ENCODE data around the gene CDH13.

CDH13 gene

GRCh38 chr16:82855471-82855870, 228.7 kb downstream of the CDH13 start:
- no peak for DNase-seq

GRCh38 chr16:82857693-82858365, 231.1 kb downstream of the CDH13 start:
- no peak for DNase-seq

DNA sequence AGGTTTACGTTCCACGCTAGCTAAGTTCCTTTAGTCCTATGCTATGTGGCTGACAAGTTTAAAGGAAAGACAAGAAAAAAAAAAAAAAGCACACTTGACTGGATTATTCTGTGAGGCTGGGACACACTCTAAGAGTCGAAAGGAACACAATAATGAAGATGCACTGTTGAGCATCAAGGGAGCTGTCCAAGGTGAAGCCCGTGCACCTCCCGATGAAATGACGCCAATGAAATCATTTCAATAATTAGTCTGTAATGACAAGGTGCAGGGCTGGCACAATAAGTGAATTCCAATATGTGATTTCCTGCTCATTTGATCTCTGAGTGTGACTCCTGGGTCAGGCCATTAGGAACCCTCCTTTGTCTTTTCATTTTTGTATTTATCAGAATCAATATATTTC, 232.9 kb downstream of the CDH13 start:
- no peak for DNase-seq

DNA sequence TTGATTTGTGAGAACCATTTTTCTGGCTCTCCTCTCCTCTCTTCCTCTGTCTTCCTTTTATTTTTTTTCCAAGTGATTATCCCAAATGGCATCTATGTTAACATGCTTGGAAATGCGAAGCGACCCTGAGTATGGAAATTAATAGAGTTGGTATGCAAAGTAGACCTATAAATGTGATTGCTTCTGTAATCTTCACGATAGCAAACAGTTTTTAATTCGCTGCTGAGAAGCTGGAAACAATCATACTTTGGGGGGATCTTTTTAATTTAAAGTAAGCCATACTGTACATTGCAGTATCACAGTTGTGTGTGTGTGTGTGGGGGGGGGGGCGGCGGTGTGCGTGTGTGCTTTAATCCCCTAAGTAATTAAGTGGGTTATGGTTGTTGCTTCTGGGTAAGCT, 233.3 kb downstream of the CDH13 start:
- DNase-seq = no peak

DNA sequence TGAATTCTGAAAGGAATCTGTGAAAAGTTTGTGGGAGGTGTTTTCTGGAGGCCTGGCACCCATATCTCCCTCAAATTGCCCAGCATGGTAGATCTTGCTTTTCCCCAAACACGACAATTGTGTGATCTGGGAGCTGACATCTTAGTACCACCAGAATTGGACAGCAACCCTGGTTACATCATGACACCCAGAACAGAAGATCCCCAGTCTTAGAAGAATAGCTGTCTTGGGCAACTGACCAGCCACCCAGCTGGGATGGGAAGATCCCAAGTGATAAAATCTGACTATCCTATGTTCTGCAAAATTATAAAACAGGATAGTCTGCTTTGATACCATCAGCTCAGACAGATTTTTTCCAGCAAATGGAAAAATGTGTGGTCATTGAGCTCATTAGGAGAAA, 235.3 kb downstream of the CDH13 start:
- no peak for DNase-seq

DNA sequence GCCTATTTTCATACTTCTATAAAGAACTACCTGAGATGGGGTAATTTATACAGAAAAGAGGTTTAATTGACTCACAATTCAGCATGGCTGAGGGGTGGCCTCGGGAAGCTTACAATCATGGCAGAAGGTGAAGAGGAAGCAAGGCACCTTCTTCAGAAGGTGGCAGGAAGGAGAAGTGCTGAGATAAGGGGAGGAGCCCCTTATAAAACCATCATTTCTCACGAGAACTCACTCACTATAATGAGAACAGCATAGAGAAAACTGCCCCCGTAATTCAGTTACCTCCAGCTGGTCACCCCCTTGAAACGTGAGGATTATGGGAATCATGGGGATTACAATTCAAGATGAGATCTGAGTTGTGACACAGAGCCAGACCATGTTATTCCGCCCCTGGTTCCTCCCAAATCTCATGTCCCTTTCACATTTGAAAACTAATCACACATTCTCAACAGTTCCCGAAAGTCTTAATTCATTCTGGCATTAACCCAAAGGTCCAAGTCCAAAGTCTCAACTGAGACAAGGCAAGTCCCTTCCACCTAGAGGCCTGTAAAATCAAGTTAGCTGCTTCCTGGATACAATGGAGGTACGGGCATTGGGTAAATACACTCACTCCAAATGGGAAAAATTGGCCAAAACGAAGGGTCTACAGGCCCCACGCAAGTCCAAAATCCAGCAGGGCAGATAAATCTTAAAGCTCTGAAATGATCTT, 237.7 kb downstream of the CDH13 start:
- DNase-seq = no peak

DNA sequence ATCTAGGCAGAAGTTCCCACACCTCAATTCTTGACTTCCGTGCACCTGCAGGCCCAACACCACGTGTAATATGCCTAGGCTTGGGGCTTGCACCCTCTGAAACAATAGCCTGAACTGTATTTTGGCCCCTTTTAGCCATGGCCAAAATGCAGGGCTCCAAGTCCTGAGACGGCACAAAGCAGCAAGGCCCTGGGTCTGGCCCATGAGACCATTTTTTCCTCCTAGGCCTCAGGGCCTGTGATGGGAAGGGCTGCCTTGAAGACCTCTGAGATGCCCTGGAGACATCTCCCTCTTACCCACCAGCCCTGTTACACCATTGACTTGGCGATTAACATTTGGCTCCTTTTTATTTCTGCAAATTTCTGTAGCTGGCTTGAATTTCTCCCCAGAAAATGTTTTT, 238.6 kb downstream of the CDH13 start:
- no peak for DNase-seq

GRCh38 chr16:82867485-82867884, 240.7 kb downstream of the CDH13 start:
- DNase-seq = no peak

- no peak for DNase-seq
Observed at GRCh38 chr16:82874271-82874670, 247.5 kb downstream of the CDH13 start.

DNA sequence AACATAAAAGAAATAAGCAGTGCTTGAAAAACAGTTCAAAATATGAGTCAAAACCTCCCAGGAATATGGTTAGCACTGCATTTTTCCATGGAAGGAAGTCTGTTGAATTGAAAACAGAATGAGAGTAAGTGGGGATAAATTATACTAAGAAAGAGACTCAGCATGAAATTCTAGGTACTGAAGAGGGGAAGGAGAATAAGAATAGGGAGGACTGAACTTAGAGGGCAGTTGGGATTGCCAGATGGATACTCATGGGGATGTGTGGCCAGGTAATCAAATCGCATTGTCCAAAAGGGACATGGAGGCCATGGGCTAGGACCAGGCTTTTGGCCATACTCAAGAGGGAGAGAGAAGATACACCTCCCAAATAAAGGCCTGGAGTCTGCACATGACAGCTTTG, 247.9 kb downstream of the CDH13 start:
- DNase-seq = no peak

DNA sequence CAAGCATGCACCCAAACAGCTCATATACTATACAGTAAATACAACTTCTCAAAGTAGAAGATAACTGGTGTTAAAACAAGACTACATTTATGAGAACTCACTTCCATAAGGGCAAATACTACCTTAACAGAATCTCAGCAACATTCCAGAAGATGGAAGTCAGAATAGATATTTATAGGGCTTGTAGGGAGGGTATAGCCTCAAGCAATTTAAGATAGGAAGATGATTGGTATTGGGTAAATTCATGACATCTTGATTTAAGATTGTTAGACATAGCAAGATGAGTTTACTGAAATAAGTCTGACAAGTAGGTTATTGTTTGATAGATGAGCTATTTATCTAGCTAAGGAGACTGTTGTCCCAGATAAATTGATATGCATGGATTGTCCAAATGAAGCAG, 250.2 kb downstream of the CDH13 start:
- DNase-seq = no peak

- no peak for DNase-seq
Observed at GRCh38 chr16:82878466-82878865, 251.7 kb downstream of the CDH13 start.

DNA sequence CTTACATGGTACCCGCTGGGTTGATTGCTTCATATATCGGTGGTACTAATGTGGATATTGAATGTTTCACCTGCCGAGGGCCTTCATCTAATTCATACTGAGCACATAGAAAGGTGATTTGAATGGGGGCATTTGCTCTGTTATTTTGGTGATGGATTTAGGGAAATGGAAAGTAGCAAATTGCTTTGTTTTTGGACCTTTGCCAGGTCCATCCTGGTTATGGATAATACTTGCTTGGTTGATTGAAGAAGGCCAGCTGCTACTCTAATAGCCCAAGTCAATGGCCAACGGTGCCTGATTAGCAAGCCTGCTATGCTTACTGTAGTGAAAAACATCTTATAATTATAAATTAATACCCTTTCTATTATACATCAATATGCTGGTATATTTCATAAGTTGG, 253.6 kb downstream of the CDH13 start:
- DNase-seq = no peak

GRCh38 chr16:82881516-82881915, 254.7 kb downstream of the CDH13 start:
- no peak for DNase-seq

DNA sequence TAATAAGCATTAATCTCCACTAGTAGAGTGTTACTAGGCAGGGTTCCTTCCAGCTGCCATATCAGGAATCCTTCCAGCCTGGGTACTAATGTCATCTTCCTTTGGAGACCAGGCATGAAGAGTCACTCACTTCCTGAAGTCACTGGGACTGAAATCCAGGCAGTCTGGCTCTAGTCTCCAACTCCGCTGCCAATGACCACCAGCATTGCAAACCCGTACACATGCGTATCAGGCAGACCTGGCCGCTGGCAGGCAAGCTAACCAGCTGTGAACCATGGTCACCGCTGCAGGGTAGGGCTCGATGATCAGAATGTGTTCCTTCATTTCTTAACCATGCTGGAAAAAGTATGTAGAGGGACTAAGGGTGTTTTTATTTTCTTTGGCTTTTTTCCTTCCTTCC, 255.5 kb downstream of the CDH13 start:
- no peak for DNase-seq

DNA sequence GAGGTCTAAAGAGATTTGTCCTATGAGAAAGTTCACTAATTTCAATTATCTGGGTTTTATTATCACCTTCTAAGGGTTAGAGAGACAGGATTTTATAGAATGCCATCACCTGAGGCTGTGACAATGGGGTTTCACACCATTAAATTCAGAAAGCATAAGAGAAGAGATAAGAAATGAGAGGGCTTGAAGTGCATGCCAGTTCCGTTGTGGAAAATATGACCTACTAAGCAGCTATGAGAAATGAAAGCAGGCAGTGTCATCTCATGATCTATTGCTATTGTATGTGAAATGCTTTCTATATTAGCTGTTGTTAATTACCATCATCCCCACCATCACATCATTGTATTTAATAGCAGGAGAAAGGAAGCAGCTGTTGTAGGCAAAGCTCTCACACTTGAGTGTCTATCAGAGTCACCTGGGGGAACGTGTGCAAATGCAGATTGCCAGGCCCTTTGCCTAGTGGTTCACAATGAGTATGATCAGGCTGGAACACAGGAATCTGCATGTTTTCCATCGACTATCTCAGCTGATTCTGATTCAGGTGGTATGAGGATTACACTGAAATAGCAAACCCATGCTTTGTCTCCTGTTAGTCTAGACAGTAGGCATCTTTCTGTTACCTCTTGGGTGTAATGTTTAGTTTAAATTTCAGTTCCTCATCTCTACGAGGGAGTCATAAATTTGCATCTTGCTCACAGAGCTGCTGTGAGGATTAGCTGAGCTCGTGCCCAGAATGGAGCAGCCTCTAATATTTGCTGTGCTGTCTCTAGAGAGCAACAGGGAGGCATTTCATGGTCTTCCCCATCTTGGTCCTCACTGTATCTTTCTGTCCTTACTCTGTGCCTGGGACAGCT, 256.4 kb downstream of the CDH13 start:
- DNase-seq = no peak

GRCh38 chr16:82884320-82884898, 257.6 kb downstream of the CDH13 start:
- DNase-seq = no peak

- DNase-seq = no peak
Observed at GRCh38 chr16:82886146-82886545, 259.4 kb downstream of the CDH13 start.

GRCh38 chr16:82888591-82889001, 261.8 kb downstream of the CDH13 start:
- no peak for DNase-seq

DNA sequence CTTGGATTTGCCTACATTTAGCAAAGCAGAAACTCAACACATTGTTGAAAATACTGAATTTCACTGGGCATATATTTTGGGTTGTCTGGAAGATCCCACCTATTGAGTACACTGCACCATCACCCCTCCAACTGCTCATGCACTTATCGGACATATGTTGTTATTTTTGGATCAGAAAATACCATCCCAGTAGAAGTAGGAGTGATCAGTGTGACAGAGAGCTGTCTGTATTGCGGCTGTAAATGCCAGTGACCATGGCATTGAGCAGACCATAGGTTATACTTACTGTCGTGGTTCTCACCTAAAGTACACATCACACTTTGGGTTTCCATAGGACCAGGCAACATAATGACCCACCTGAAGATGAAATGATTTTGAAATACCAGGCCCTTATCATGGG, 264.7 kb downstream of the CDH13 start:
- no peak for DNase-seq

GRCh38 chr16:82891918-82892317, 265.1 kb downstream of the CDH13 start:
- DNase-seq = no peak

DNA sequence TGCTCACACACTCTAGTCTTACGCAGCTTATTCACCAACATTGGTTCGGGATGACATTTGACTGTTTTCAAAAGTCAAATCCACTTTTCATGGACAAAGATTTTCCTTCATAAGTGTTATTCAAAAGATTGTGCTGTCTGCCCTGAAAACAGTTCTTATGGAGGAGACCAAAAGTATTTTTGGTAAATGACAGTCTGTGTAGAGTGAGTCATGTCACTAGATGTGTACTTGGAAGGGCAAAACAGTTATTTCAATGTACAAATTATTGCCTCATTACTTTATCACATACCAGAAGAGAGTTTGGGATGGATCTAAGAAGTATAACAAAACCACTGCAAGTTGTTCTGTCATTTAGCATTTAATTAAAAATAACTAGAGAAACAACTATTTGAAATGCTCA, 265.6 kb downstream of the CDH13 start:
- no peak for DNase-seq

DNA sequence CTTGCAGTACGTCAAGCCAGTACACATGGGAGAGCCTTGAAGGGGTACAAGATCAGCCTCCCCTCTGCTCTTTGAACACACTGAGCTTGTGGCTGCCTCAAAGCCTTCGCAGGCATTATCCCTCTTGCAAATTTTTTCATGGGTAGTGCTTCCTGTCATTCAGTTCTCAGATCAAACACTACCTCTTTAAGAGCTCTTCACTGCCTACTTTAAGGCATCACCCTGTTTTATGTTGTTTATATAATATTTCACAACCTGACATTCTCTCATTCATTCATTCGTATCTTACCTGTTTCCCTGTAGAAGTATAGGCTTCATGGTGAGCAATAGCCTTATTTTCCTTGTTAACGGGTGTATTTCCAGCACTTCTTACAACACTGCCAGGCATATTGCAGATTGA, 269.1 kb downstream of the CDH13 start:
- no peak for DNase-seq

GRCh38 chr16:82899006-82899405, 272.2 kb downstream of the CDH13 start:
- DNase-seq = no peak
